Amygdala (tissue), 56 donors: ENCODE measurements around the gene C9orf72.
"Not testable (repeated sequence)": the region's sequence is repeated elsewhere in the genome, so short reads cannot be mapped to it uniquely, and the experiment has no call there.

Source experiments
- DNase-seq, 56 donors: peaks; one replicate each; lab custom pipeline; 2025; lab: John Stamatoyannopoulos, UW

C9orf72 gene, protein sequence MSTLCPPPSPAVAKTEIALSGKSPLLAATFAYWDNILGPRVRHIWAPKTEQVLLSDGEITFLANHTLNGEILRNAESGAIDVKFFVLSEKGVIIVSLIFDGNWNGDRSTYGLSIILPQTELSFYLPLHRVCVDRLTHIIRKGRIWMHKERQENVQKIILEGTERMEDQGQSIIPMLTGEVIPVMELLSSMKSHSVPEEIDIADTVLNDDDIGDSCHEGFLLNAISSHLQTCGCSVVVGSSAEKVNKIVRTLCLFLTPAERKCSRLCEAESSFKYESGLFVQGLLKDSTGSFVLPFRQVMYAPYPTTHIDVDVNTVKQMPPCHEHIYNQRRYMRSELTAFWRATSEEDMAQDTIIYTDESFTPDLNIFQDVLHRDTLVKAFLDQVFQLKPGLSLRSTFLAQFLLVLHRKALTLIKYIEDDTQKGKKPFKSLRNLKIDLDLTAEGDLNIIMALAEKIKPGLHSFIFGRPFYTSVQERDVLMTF

DNA sequence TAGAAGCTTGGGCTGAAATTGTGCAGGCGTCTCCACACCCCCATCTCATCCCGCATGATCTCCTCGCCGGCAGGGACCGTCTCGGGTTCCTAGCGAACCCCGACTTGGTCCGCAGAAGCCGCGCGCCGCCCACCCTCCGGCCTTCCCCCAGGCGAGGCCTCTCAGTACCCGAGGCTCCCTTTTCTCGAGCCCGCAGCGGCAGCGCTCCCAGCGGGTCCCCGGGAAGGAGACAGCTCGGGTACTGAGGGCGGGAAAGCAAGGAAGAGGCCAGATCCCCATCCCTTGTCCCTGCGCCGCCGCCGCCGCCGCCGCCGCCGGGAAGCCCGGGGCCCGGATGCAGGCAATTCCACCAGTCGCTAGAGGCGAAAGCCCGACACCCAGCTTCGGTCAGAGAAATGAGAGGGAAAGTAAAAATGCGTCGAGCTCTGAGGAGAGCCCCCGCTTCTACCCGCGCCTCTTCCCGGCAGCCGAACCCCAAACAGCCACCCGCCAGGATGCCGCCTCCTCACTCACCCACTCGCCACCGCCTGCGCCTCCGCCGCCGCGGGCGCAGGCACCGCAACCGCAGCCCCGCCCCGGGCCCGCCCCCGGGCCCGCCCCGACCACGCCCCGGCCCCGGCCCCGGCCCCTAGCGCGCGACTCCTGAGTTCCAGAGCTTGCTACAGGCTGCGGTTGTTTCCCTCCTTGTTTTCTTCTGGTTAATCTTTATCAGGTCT is at the start of gene C9orf72:
TSS of gene C9orf72 (minus strand) at position 564 of the 716 bp plus-strand sequence. CDS start 6,361 bp downstream, outside the sequence.
- peak in 54 of 56 donors; percentile 52 to 98 (median 84) for DNase-seq

DNA sequence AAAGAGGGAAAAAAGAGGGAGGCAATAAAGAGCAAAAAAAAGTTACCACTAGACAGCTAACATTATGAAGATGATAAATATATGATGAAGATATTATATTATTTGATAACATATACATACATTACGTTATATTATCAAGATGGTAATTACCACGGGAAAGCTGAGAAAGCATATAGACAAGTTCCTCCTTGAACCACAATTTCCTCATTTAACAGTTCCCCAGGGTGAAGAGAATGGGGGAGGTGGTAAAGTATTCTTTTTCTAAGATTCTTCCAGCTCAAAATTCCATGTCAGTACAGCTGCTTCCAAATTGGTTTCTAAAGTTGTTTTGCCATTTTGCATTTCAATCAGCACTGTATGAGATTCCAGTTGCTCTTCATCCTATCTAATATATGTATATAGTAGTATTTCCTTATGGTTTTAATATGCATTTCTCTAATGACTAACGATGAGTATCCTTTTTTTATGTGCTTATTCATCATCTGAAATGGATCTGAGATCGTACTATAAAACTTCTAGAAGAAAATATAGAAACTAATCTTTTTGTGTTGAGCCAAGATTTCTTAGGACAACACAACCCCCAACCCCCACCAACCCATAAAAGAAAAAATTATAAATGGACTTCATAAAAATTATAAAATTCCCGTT is 49.5 kb upstream of the C9orf72 start:
- DNase-seq: no peak

DNA sequence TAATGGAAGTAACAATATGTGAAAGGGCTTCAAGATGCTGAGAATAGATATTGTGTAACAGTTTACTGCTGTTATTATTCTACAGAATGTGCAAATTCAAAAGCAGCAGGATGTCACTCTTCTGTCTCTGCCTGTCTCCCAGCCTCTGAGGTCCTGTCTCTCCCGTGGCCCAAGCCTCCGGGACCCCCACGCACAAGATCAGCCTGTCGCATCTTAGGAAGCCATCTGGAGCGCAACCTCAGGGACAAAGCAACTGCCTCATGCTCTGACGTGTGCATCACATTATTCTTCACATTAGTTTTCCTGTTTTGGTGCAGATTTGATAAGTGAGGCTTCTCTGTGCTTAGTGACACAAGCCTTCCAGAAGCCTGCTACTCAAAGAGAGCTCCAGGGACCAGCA is 46.5 kb upstream of the C9orf72 start:
- DNase-seq: no peak

DNA sequence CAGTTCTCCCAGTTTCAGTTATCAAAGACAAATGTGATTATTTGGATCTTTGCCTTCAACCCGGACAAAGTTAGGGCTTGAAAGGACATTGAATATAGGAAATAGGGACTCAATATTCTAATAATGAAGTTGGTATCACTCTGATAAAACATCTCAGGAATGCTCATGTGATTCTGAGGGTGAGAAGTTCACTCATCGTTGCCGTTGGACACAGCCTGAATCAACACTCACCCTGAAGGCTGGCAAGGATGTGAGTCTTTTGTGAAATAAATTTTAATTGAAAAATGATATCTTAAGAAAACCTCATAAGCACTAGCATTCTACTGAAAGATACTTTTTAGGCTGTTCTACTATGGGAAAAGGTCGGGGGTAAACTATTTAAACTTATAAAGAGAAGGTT is 44.8 kb upstream of the C9orf72 start:
- DNase-seq: no peak

DNA sequence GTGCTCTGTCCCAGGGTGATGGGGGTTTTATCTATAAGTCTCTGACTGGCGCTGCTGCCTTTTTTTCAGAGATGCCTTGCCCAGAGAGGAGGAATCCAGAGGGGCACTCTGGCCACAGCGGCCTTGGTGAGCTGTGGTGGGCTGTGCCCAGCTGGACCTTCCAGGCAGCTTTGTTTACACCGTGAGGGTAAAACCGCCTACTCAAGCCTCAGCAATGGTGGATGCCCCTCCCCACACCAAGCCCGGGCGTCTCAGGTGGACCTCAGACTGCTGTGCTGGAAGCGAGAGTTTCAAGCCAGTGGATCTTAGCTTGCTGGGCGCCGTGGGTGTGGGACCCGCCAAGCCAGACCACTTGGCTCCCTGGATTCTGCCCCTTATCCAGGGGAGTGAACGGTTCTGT is 41.3 kb upstream of the C9orf72 start:
- DNase-seq: no peak

DNA sequence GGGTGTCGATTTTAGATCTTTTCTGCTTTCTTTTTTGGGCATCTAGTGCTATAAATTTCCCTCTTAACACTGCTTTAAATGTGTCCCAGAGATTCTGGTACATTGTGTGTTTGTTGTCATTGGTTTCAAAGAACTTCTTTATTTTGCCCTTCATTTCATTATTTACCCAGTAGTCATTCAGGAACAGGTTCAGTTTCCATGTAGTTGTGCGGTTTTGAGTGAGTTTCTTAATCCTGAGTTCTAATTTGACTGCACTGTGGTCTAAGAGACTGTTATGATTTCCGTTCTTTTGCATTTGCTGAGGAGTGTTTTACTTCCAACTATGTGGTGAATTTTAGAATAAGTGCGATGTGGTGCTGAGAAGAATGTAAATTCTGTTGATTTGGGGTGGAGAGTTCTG is 38.8 kb upstream of the C9orf72 start:
- DNase-seq: not testable (repeated sequence)

DNA sequence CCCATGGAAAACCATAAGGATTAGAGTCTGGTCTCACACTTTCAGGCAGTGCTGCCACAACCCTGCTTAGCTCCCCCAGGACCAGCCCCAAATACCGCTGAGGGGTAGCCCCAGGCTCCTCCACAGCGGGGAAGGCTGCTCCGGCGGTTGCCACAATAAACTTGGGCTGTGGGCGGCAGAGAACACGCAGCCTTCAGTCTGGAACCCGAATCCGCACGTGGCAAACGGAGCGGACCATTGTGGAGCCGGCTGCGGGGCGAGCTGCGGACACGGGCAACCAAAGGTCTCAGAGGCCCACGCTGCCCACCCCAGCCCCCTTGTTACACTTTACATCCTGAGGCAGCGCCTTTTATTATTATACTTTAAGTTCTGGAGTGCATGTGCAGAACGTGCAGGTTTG is 37.3 kb upstream of the C9orf72 start:
- DNase-seq: peak in 1 of 56 donors; percentile 1

DNA sequence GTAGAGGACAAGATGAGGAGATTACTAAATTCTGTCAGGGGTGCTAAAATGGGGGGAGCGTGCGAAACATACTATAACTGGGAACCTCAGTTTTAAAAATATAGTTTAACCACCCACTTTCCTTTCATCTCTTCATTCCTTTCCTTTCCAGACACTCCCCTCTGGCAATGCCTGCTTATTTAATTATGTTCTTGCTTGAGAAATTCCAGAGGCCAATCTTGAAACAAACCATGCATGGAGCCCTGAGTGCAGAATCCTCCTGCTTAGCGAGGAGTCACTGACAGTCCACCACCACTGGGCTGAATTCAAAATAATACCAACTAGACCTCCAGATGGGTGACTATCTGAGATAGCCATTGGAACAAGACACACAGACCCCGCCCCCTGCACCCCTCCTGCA is 29.7 kb upstream of the C9orf72 start:
- DNase-seq: no peak

DNA sequence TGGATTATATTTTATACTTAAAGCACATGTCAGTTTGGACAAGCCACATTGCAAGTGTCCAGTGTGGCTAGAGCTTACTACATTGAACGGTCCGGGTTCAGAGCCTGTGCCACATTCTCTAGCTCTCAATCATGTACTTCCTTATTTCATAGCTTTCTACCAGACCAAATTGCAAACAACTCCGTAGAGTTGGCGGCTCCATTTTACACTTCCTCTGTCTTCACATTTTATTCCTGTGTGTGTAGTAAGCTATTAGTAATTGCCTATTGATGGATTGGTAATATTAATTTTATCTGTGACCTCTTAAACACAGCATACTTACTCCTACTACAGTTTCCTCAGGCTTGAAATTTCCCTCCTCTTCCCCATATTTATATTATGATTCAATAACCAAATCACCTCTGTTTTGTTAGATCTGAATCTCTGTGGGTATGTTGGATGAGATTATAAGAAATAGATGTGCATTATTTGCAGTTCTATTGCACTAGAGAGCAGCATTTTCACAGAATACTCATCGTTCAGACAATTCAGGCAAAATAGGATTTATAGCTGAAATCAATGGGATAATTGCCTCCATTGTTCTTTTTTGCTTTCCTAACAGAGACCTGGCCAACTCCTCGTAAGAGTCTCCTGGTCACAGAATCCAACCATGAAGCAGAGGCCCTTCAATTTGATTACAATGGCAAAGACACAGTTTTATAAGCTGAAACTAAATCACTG is 29.0 kb upstream of the C9orf72 start:
- DNase-seq: peak in 1 of 56 donors; percentile 4

DNA sequence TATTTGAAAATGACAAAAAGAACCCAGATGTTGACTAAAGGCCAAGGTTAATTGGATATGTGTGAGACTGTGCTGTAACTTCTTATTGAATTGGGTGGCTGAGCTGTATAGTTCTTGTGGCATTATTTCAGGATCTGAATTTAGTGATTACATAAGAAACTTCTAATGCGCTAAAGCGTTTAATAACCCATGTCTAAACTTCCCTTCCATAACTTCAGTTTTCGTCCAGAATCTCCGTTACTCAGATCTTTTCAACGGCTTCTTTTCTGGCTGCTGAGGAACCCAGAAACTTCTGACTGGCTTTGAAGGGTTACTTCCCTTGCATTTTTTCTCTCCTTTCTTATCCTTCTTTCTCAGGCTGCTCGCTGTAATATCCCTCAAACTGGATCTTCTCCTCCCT is 28.1 kb upstream of the C9orf72 start:
- no peak for DNase-seq

DNA sequence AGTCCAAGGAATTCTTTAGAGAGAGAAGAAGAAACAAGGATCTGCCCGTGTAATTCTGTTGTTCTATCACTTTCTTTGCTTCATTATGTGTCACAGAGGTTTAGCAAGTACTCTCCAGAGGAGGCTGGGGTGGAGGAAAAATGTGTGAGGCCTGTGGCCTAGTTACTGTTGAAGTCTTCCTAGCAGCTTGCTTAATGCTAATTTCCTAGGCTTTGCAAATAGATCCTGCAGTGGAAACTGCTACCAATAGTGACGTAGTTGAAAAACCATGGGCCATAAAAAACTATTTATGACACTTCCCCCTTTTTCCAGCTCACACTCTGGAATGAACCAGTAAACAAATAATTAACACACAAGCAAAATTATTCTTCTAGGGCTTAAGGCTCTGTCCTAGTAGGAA is 27.0 kb upstream of the C9orf72 start:
- no peak for DNase-seq

DNA sequence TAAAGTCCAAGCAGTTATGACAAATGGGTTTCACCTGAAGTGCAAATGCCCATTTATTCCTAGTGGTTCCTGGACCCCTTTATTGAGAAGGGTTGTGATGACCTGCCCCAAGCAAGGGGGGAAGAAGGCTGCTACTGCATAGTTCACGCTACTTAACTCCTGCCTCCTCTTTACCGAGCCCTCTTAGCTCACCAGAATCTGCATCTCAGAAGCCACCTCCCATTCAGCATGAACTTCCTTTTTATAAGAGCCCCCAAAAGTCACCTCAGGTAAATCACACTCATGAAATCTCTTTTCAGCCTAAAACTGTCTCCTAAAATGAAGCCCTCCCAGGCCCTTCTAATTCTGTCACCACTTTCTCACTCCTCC is 26.6 kb upstream of the C9orf72 start:
- DNase-seq: no peak

DNA sequence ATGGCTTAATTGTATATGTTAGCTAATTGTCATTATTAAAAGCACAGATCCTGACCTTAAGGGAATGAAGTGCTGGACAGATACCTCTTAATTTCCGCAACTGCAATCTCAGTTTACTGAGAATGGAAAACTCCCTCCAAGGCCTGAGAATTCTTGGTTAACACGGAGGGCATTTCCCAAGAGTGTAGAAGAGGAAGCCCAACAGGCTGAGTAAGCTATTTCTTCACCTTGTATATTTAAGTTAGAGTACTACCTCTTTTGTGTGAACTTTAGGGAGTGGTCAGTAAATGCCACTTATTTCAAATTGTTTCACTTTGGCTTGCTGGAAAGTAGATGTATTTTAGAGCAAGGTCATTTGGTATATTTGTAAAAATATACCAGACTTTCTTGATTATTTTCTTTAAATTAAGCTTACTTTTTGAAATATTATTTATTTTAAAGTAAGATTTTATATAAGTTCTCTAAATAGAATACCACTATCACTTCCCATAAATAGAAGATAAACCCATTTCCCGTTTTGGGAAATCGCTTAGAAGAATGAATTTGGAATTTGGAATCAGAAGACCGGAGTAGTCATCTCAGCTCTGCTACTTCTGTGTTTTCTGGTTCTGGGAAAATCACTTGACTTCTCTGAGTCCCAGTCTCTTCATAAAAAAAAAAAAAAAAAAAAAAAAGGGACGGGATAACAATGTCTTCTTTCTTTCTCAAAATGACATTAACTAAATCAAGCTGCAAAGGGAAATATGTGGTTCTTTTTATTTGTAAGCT is 26.0 kb upstream of the C9orf72 start:
- DNase-seq: peak in 1 of 56 donors; percentile 1

DNA sequence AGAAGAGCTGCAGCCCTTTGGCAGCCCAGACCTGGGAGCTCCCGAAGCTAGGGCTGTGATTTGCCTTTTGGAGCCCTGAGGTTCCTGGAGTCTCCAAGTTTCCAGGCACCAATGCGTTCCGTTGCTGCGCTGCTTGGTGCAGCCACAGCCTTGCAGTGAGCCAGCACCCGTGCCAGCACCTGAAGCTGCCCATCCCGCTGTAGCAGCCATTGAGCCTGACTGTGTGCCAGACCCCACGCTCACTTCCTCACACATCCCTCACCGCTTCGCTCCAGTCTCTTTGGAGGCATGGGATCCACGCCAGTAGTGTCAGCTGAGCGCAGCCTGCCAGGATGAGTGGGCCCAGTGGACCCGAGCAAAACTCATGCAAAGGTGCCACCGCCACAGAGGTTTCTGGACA is 22.5 kb upstream of the C9orf72 start:
- no peak for DNase-seq

DNA sequence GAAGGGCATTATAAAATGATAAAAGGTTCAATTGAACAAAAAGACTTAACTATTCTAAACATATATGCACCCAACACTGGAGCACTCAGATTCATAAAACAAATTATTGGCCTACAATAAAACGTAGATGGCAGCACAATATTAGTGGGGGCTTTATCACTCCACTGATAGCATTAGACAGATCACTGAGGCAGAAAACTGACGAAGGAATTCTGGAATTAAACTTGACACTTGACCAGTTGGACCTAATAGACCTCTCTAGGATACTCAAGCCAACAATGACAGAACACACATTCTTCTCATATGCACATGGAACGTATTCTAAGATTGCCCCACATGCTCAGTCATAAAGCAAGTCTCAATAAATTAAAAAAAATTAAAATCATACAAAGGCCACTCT is 18.4 kb upstream of the C9orf72 start:
- DNase-seq: no peak

DNA sequence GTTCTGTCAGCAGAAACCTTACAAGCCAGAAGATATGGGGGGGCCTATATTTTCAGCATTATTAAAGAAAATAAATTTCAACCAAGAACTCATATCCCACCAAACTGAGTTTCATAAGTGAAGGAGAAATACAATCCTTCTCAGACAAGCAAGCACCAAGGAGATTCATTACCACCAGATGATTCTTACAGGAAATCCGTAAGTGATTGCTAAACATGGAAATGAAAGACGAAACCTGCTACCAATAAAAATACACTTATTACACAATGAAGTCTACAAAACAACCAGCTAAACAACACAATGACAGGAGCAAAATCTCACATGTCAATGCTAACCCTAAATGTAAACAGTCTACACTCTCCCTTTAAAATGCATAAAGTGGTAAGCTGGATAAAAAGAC is 17.8 kb upstream of the C9orf72 start:
- DNase-seq: no peak

DNA sequence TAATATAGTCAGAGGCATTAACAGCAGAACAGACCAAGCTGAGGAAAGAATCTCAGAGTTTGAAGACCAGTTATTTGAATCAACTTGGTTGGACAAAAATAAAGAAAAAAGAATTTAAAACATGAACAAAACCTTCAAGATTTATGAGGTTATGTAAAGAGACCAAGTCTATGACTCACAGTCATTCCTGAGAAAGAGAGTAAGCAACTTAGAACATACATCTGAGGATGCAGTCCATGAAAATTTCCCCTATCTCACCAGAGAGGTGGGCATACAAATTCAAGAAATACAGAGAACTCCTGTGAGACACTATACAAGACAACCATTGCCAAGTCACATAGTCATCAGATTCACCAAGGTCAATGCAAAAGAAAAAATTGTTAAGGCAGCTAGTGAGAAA is 17.4 kb upstream of the C9orf72 start:
- no peak for DNase-seq

DNA sequence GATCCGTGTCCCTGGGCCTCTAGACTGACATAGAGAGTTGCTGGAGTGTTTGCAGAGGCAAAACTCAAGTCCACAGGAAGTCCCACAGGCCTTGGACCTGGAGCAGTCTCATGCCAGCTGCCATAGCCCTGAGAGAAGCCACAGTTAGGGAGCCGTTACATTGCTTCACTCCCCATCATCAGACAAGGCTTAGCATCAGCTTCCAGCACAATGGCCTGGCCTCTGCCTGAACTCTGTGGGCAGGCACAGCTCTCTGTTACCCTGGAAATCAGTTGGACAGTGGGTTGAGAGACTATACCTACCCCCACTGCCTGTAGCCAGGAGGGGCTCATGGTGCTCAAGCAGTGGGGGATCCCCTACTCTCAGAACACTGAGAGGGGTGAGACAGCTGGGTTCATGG is 16.2 kb upstream of the C9orf72 start:
- no peak for DNase-seq

DNA sequence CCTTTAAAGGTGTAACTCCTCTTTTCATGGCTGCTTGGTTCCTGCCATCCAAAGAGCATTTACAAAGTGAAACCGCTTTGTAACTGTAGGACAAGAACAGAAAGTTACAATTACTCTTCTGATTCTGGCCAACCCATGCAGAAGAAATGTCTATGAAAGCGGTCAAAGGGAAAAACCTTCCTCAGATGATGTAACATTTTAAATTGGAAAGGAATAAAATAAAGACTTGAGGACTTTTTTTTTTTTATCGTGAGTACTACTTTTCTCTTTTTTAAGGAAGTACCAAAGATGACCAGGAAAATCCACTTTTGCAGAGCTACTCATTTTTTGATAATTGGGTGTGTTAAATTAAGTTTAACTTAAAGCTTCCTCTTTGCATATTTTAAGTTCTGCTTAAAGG is 13.0 kb upstream of the C9orf72 start:
- no peak for DNase-seq

DNA sequence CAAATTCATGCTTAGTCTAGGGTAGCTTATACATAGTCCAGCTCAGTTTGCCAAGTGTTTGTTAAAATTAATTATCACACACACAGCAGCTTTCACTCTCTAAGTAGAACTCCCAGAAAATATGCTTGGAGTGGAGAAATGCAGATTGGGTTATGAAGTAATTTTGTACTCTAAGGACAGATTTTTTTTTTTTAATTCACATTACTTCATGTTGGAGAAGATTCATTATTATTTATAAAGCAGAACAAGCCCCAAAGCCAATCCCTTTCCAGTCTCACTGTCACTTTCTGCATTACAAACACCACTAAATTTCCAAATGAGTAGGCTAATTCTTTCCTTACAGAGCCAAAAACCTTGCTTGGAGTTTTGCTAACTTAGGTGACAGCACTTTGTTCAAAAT is 11.7 kb upstream of the C9orf72 start:
- no peak for DNase-seq
